Measurements from ENCODE around the gene DPY19L2. TPM values are rescaled to one million over a fixed set of nuclear protein-coding genes. Genes with fewer than 3 reads are reported as not detected.

The DPY19L2 gene
- total and polyA plus RNA-seq, 2 of the 4 experiments (the other 2 are of a cell fraction): 0.90 to 1.6 TPM

DNA sequence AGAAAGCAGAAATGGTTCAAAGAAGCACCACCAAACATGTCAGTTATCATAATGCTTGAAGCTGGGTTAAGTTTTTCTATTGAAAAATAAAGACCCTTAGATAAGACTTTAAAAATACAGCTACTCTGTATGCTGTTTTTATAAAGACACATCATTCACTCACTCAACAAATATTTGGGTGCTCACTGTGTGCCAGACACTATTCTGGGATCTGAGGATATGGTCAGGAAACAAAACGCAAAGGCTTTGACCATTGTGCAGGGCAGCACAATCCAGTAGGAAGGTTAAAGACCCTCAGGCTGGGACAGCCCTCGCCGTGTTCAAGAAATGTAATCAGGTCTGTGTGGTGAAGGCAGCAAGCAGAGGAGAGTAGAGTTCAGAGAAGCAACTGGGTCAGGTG is 38.0 kb upstream of the DPY19L2 start:
- Histone ChIP-seq H3K9ac (ENCODE audit: low read depth, low read length) (no peak overlapping the region), H3K4ac (ENCODE audit: low read depth, low read length) (no peak overlapping the region), H3K9me1 (ENCODE audit: insufficient read depth, low read length) (no peaks in the 10 kb centered on the region), H2AK9ac (replicated peaks; ENCODE audit: low read depth, low read length, poor library complexity) (no peak overlapping the region), H4K5ac (ENCODE audit: low read depth, low read length) (no peak overlapping the region), H3K56ac (ENCODE audit: extremely low read depth, insufficient read depth, low read length) (no peak overlapping the region), H3K79me1 (ENCODE audit: low read depth in 1 of 2, low read length in 2 of 2) (no peaks in the 10 kb centered on the region), H4K91ac (ENCODE audit: insufficient read depth, low read depth, low read length) (no peak overlapping the region), H3K18ac (ENCODE audit: low read depth, low read length) (no peak overlapping the region), H3K4me3 (ENCODE audit: insufficient read depth, low read depth, low read length) (no peak overlapping the region), H2AFZ (replicated peaks; ENCODE audit: low read length, poor library complexity) (no peak overlapping the region), H3K9me3 (ENCODE audit: control insufficient read depth, insufficient read depth, low read length) (no peaks in the 10 kb centered on the region), H3K27me3 (ENCODE audit: control insufficient read depth, insufficient read depth, low read length) (no peaks in the 10 kb centered on the region), H2AK5ac (ENCODE audit: low read depth, low read length) (no peak overlapping the region), H3K14ac (replicated peaks; ENCODE audit: low read depth, low read length) (no peak overlapping the region), H2BK5ac (ENCODE audit: low read depth, low read length, poor library complexity, severe bottlenecking) (no peak overlapping the region), H3K4me1 (ENCODE audit: control insufficient read depth, insufficient read depth, low read length) (no peaks in the 10 kb centered on the region), H4K8ac (ENCODE audit: low read depth in 2 of 2, low read length in 2 of 2) (no peak overlapping the region), H3K23ac (ENCODE audit: low read depth, low read length) (no peak overlapping the region), H2BK15ac (ENCODE audit: low read depth, low read length) (no peak overlapping the region), H3K36me3 (ENCODE audit: control insufficient read depth, insufficient read depth, low read length) (no peaks in the 10 kb centered on the region), H3K27ac (ENCODE audit: insufficient read depth, low read length) (no peak overlapping the region), H2BK120ac (ENCODE audit: low read depth, low read length) (no peak overlapping the region), H4K20me1 (ENCODE audit: insufficient read depth, low read length) (no peaks in the 10 kb centered on the region), H3K4me2 (ENCODE audit: low read depth, low read length) (no peak overlapping the region), H2BK20ac (ENCODE audit: low read depth, low read length) (no peak overlapping the region)
- BruUV-seq (replicated peaks): no TSS peak
- intact Hi-C loops (cut with micrococcal nuclease) (no loop called here), in situ Hi-C loops (cut with MboI; ENCODE audit: low sequenced_read_pairs) (no loop called here), dilution Hi-C loops (cut with HindIII; ENCODE audit: low sequenced_read_pairs, unreplicated experiment) (no loop called here)
- DNase-seq (no peak), ATAC-seq (ENCODE audit: low read depth) (no peak)
- POLR2A ChIA-PET (ENCODE audit: unreplicated experiment): no interaction called here
- CTCF ChIA-PET: no interaction called here
- TF ChIP-seq MAFK (IDR thresholded peaks at IDR 0.05; ENCODE audit: low read depth, low read length): no peak
- no peak for TF ChIP-seq BHLHE40 (IDR thresholded peaks at IDR 0.05; ENCODE audit: low read depth, low read length)
- no peak for TF ChIP-seq CEBPB (IDR thresholded peaks at IDR 0.05; ENCODE audit: low read depth, low read length)
- TF ChIP-seq, protein P1, sequence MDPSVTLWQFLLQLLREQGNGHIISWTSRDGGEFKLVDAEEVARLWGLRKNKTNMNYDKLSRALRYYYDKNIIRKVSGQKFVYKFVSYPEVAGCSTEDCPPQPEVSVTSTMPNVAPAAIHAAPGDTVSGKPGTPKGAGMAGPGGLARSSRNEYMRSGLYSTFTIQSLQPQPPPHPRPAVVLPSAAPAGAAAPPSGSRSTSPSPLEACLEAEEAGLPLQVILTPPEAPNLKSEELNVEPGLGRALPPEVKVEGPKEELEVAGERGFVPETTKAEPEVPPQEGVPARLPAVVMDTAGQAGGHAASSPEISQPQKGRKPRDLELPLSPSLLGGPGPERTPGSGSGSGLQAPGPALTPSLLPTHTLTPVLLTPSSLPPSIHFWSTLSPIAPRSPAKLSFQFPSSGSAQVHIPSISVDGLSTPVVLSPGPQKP (IDR thresholded peaks at IDR 0.05; ENCODE audit: borderline replicate concordance, low read depth, low read length): no peak
- no peak for TF ChIP-seq NFE2L2 (IDR thresholded peaks at IDR 0.05; ENCODE audit: low read depth, low read length)
- no peak for TF ChIP-seq RAD21 (IDR thresholded peaks at IDR 0.05; ENCODE audit: low read length)
- TF ChIP-seq, protein P2, sequence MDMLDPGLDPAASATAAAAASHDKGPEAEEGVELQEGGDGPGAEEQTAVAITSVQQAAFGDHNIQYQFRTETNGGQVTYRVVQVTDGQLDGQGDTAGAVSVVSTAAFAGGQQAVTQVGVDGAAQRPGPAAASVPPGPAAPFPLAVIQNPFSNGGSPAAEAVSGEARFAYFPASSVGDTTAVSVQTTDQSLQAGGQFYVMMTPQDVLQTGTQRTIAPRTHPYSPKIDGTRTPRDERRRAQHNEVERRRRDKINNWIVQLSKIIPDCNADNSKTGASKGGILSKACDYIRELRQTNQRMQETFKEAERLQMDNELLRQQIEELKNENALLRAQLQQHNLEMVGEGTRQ (IDR thresholded peaks at IDR 0.05; ENCODE audit: low read depth, low read length): no peak
- 20% methylated on average over 2 of the region's 3 CpGs; no CpG with 5 or more reads in 1 of the 2 experiments for WGBS, 2 experiments (ENCODE audit: extremely low coverage in 2 of 2, insufficient read length in 1 of 2)
